Stimulated activated CD8-positive, alpha-beta memory T cell treated with anti-CD3 and anti-CD28 coated beads, Interleukin-7, amount 100 ng/mL, for 24 hours (primary cell): Measurements from ENCODE around the gene DSG1.
"Not testable (repeated sequence)": the region's sequence is repeated elsewhere in the genome, so short reads cannot be mapped to it uniquely, and the experiment has no call there.

ENCODE experiments used
- DNase-seq: peaks from one replicate; pipeline ENCODE4 v3.0.0-alpha.2; 2020; ENCODE audit warnings: low read depth

Gene DSG1

DNA sequence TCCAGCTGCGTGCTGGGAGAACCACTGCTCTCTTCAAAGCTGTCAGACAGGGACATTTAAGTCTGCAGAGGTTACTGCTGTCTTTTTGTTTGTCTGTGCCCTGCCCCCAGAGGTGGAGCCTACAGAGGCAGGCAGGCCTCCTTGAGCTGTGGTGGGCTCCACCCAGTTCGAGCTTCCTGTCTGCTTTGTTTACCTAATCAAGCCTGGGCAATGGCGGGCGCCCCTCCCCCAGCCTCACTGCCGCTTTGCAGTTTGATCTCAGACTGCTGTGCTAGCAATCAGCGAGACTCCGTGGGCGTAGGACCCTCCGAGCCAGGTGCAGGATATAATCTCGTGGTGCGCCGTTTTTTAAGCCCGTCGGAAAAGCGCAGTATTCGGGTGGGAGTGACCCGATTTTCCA lies 35.4 kb downstream of the DSG1 start:
- not testable (repeated sequence) for DNase-seq

GRCh38 chr18:31354990-31355389 lies 37.0 kb downstream of the DSG1 start:
- DNase-seq: no peak

- DNase-seq: no peak
These were observed 38.1 kb downstream of the DSG1 start for GRCh38 chr18:31356025-31356424.

GRCh38 chr18:31364190-31364589 lies 46.2 kb downstream of the DSG1 start:
- no peak for DNase-seq

DNA sequence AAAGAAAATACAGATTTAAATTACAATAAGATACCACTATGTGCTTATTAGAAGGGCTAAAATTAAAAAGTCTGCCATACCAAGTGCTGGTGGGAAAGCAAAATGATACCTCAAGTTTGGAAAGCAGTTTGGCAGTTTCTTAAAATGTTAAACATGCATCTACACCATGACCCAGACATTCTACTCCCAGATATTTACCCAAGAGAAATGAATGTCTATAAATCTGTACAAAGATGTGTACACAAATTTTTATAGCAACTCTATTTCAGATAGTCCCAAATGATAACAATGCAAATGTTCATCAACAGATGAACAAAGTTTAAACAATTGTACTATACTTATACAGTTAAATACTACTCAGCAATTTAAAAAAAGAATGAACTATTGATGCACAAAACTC lies 51.5 kb downstream of the DSG1 start:
- no peak for DNase-seq

- DNase-seq: no peak
These were observed 54.0 kb downstream of the DSG1 start for GRCh38 chr18:31371989-31372388.

GRCh38 chr18:31373641-31374040 lies 55.7 kb downstream of the DSG1 start:
- no peak for DNase-seq

- DNase-seq: no peak
These were observed 58.5 kb downstream of the DSG1 start, which contains the start of gene DSG4 for GRCh38 chr18:31376477-31376876. DSG4 (plus strand) TSS chr18:31376777; CDS start chr18:31376912, 135 bp downstream.

DNA sequence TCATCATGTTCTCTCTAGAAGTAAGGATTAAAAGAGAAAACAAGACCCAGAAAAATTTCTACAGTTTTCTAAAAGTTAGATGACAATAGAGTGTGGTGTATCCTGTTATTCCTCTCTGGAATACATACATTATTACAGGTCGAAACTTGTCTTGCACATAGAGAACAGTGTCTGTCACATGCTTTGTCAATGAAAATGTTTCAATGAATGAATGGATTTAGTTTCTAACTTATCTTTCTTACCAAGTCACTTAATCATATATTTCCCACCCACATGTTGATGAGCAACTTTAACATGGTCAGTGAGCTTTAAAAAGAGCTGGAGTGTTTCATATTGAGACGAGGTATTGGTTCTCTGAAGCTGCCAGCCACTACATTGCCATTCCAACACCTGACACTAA lies 63.0 kb downstream of the DSG1 start:
- DNase-seq: no peak

DNA sequence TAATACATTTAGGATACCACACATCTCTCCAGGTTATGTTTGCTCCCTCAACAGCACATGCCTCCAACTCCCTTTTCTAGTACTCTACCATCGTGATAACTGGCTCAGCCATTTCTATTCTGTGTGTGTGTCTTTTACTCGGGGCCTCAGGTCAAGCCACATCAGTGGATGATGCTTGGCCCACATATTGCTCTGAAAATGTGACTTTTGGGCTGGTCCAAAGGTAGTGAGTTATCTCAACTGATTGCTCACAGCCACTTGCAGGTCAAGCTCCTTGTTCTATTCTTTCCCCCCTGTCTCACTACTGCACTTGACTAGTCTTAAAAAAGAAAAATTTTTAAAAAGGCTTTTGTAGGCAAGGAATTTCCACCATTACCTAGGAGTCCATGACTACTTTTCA lies 64.1 kb downstream of the DSG1 start:
- DNase-seq: no peak

DNA sequence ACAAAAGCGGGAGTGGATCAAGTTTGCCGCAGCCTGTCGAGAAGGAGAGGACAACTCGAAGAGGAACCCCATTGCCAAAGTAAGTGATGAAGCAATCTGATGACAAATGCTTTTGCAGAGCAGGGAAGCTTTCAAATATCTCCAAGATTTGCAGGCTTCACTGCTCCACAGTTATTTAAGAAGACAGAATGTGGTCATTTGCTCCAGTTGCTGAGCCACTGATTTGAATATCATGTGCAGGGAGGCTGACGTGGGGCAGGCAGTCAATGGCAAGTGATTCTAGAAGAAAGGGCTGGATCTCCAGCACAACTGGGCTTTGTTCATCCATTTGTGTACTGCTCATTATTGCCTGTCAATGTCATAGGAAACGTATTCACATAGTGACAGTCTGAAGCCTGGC lies 68.8 kb downstream of the DSG1 start:
- no peak for DNase-seq

DNA sequence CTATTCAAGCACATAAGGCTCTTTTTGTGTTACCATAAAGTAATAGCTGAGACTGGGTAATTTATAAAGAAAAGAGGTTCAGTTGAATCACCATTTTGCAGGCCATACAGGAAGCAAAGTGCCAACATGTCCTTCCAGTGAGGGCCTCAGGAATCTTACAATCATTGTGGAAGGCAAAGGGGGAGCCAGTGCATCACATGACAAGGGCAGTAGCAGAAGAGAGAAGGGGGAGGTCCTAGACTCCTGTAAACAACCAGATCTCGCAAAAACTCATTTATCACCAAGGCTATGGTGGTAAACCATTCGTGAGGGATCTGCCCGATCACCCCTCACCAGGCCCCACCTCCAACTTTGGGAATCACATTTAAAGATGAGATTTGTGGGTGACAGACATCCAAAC lies 75.3 kb downstream of the DSG1 start:
- no peak for DNase-seq

DNA sequence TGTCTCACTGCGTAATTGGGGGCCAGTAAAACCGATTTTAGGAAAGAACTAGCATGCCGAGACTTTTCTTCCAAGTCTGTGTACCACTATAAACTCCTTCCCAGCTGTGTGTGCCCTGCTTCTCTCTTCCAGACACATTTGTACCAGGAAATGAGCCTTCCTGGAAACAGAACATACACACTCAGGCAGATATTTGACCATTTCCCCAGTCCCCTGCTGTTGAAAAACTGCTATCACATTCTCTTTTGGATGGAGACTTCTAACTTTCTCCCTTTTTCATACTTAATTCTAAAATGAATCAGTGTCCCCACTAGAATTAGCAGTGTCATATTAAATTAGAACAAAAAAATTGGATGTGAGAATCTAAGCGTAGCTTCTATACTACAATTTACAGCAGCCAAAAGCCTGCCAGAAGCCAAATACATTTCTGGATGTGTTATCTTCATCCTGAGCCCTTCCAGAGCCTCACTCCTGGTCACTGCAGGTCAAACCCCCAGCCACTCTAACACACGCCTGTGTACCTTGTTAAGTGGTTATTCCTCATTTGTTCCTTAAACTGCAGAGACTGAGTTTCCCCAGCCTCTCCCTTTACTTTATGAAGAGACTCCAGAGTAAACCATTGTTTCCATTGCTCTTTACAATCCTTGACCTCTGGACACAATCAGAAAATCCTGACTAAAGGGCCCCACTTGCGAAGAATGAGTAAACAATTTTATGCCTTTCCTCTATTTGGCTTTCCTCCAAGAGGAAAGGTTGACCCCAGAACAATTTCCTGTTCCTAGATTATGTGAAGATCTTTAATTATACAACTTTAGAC lies 79.0 kb downstream of the DSG1 start:
- DNase-seq: no peak

DNA sequence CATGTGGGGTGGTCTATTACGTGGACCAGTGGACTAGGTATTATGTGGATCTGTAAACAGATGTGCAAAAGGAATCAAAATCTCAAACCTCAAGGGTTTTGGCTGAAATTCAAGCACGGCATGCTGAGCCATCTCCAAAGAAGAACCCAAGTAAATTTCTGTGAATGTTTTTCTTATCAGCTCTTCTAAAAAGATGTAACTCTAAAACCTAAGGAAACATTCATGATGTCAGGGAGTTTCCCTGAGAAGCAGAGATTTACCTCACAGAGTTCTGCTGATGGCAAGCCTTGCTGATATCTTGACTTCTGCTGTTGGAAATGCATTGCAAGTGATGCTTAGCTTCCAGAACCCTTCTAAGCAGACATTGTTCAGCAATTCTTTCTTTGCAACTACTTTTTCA lies 80.2 kb downstream of the DSG1 start:
- no peak for DNase-seq

GRCh38 chr18:31399306-31400032 lies 81.5 kb downstream of the DSG1 start:
- DNase-seq: no peak

- no peak for DNase-seq
These were observed 83.4 kb downstream of the DSG1 start for GRCh38 chr18:31401156-31402025.

DNA sequence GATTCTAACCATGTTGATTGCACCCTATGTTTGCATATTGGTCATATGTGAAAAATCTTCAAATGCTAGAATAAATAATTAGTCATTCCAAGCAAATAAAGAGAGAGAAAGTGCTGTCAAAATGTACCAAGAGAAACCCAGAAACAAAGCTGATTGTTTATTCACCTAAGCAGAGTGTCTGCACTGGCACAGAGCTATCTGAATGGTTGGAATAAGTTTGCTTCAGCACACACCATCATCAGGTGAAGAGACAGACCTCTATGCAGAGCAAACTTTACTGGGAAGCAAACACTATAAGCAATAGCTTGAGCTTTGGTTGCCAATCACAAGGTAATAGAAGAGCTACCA lies 84.0 kb downstream of the DSG1 start:
- DNase-seq: no peak

DNA sequence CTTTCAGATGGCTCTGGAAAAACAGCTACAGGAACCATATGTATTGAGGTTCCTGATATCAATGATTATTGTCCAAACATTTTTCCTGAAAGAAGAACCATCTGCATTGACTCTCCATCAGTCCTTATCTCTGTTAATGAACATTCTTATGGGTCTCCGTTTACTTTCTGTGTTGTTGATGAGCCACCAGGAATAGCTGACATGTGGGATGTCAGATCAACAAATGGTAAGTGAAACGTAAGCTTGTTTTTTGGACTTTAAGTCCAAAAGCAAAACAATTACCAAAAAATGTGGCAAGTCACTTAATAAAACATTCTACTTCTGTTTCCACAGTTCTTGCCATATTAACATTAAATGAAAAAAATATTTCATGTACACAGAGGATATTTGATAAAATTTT lies 85.4 kb downstream of the DSG1 start:
- DNase-seq: no peak
